ENCODE results near the gene ROBO3. TPM values are rescaled to one million over a fixed set of nuclear protein-coding genes. Genes with fewer than 3 reads are reported as not detected.

ROBO3 gene
- total RNA-seq, 1 donor from 2014 or later: 12.6 TPM

- Histone ChIP-seq H2AFZ (replicated peaks) (no peak overlapping the region), H3K79me2 (ENCODE audit: low read depth) (no peaks in the 10 kb centered on the region), H3K9ac (no peak overlapping the region), H3K4me1 (peaks cover 8% of the 10 kb centered on the region), H3F3A (ENCODE audit: low read depth) (peaks cover 15% of the 10 kb centered on the region), H3K27ac (no peak overlapping the region), H3K9me3 (ENCODE audit: low read depth) (no peaks in the 10 kb centered on the region), H3K4me2 (peak overlapping the region; percentile 63), H4K20me1 (ENCODE audit: low read depth) (no peaks in the 10 kb centered on the region), H3K27me3 (peaks cover 32% of the 10 kb centered on the region), H3K36me3 (no peaks in the 10 kb centered on the region), H3K4me3 (no peak overlapping the region)
- Mint-ChIP-seq H3K4me1 (peaks cover 29% of the 10 kb centered on the region), H3K27ac (peak overlapping the region; percentile 42), H3K36me3 (peaks cover 4% of the 10 kb centered on the region), H3K9me3 (no peaks in the 10 kb centered on the region), H3K27me3 (ENCODE audit: insufficient read depth, low read depth) (peaks cover 31% of the 10 kb centered on the region), H3K4me3 (peak overlapping the region; percentile 93)
- DNase-seq (ENCODE audit: low spot score): no peak
- TF ChIP-seq EZH2 (IDR thresholded peaks at IDR 0.05) (no peak), EZH2phosphoT487 (IDR thresholded peaks at IDR 0.05) (no peak)
- TF ChIP-seq, protein P1, sequence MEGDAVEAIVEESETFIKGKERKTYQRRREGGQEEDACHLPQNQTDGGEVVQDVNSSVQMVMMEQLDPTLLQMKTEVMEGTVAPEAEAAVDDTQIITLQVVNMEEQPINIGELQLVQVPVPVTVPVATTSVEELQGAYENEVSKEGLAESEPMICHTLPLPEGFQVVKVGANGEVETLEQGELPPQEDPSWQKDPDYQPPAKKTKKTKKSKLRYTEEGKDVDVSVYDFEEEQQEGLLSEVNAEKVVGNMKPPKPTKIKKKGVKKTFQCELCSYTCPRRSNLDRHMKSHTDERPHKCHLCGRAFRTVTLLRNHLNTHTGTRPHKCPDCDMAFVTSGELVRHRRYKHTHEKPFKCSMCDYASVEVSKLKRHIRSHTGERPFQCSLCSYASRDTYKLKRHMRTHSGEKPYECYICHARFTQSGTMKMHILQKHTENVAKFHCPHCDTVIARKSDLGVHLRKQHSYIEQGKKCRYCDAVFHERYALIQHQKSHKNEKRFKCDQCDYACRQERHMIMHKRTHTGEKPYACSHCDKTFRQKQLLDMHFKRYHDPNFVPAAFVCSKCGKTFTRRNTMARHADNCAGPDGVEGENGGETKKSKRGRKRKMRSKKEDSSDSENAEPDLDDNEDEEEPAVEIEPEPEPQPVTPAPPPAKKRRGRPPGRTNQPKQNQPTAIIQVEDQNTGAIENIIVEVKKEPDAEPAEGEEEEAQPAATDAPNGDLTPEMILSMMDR (IDR thresholded peaks at IDR 0.05): no peak
Observed at GRCh38 chr11:124877631-124877909, 12.3 kb downstream of the ROBO3 start.

DNA sequence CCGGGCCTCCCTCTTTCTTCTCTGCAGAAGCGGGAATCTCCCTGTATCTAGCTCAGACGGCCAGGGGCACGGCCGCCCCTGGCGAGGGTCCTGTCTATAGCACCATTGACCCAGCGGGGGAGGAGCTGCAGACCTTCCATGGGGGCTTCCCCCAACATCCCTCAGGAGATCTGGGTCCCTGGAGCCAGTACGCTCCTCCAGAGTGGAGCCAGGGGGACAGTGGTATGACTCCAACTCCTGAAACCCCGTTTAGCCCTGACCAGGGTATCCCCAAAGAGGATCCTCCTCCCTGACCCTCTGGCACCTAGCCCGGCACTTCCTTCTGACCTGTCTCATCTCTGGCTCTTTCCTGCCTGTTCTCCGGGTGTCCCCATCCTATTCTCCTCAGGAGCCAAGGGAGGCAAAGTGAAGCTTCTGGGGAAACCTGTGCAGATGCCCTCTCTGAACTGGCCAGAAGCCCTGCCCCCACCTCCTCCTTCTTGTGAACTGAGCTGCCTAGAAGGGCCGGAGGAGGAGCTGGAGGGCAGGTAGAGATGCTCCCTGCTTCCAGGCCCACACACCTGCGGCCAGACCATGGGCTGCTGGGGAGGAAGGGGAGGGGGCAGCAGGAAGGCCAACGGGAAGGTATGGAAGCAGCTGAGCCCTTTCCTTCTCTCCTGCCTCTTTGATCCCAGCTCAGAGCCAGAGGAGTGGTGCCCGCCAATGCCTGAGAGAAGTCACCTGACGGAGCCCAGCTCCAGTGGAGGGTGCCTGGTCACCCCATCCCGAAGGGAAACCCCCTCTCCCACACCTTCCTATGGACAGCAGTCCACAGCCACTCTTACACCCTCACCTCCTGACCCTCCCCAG is 12.9 kb downstream of the ROBO3 start:
- H3K4me1 Mint-ChIP-seq: peaks cover 33% of the 10 kb centered on the region
- Histone ChIP-seq H3K9me3 (ENCODE audit: low read depth) (no peaks in the 10 kb centered on the region), H3F3A (ENCODE audit: low read depth) (peaks cover 15% of the 10 kb centered on the region), H3K4me3 (no peak overlapping the region), H3K4me2 (no peak overlapping the region), H4K20me1 (ENCODE audit: low read depth) (no peaks in the 10 kb centered on the region), H3K27me3 (peaks cover 26% of the 10 kb centered on the region), H3K9ac (no peak overlapping the region), H3K27ac (no peak overlapping the region), H3K4me1 (peaks cover 8% of the 10 kb centered on the region), H3K36me3 (no peaks in the 10 kb centered on the region), H2AFZ (replicated peaks) (no peak overlapping the region), H3K79me2 (ENCODE audit: low read depth) (no peaks in the 10 kb centered on the region)
- peak overlapping the region; percentile 42 for H3K27ac Mint-ChIP-seq
- TF ChIP-seq EZH2 (IDR thresholded peaks at IDR 0.05) (no peak), EZH2phosphoT487 (IDR thresholded peaks at IDR 0.05) (no peak)
- TF ChIP-seq, protein P1 (IDR thresholded peaks at IDR 0.05): no peak
- peaks cover 29% of the 10 kb centered on the region for H3K27me3 Mint-ChIP-seq (ENCODE audit: insufficient read depth, low read depth)
- peak overlapping the region; percentile 64 for H3K4me3 Mint-ChIP-seq
- peaks cover 4% of the 10 kb centered on the region for H3K36me3 Mint-ChIP-seq
- no peaks in the 10 kb centered on the region for H3K9me3 Mint-ChIP-seq
- no peak for DNase-seq (ENCODE audit: low spot score)

DNA sequence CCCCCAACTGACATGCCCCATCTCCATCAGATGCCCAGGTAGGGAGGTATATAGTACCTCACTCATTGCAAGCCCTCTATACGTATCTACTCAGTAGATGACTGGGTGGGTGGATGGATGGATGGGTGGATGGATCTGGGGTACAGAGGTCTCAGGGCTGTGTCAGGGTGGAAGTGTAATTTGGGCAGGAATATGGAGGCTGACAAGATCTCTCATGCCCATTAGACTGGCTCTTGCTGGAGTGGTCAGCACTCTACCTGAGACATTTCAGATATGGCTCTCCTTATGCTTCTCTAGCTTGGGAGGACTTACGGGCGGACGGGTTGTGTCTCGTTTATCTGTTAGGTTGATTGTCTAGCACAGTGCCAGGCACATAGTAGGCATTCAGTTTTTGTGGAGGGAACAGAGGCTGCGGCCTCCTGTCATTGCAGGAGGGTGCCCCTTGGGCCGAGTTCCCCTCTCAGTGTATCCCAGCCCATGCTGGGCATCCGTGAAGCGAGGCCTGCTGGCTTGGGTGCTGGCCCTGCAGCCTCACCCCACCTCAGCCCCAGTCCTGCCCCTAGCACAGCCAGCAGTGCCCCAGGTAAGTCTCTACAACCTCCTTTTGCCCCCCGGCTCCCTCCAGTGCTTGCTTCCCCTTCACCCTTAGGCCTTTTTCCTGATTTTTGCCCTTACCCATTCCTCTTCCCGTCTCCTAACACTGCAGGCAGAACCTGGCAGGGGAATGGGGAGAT is 13.7 kb downstream of the ROBO3 start:
- Histone ChIP-seq H3K27ac (no peak overlapping the region), H4K20me1 (ENCODE audit: low read depth) (no peaks in the 10 kb centered on the region), H3K4me2 (no peak overlapping the region), H3K4me1 (peaks cover 8% of the 10 kb centered on the region), H3K4me3 (no peak overlapping the region), H3K79me2 (ENCODE audit: low read depth) (no peaks in the 10 kb centered on the region), H3F3A (ENCODE audit: low read depth) (peaks cover 15% of the 10 kb centered on the region), H2AFZ (replicated peaks) (no peak overlapping the region), H3K9ac (no peak overlapping the region), H3K9me3 (ENCODE audit: low read depth) (no peaks in the 10 kb centered on the region), H3K27me3 (peaks cover 19% of the 10 kb centered on the region), H3K36me3 (no peaks in the 10 kb centered on the region)
- H3K27me3 Mint-ChIP-seq (ENCODE audit: insufficient read depth, low read depth): peaks cover 24% of the 10 kb centered on the region
- H3K4me1 Mint-ChIP-seq: peaks cover 34% of the 10 kb centered on the region
- H3K27ac Mint-ChIP-seq: peak overlapping the region; percentile 46
- no peaks in the 10 kb centered on the region for H3K9me3 Mint-ChIP-seq
- TF ChIP-seq EZH2 (IDR thresholded peaks at IDR 0.05) (no peak), EZH2phosphoT487 (IDR thresholded peaks at IDR 0.05) (no peak)
- TF ChIP-seq, protein P1 (IDR thresholded peaks at IDR 0.05): no peak
- H3K36me3 Mint-ChIP-seq: peaks cover 4% of the 10 kb centered on the region
- peak overlapping the region; percentile 41 for H3K4me3 Mint-ChIP-seq
- no peak for DNase-seq (ENCODE audit: low spot score)
